ENCODE data around the gene TINCR.

The TINCR gene

GRCh38 chr19:5558101-5558621, 9.6 kb downstream of the TINCR start:
- DNase-seq, result no peak

GRCh38 chr19:5557691-5558090, 10.1 kb downstream of the TINCR start:
- DNase-seq, result no peak

DNA sequence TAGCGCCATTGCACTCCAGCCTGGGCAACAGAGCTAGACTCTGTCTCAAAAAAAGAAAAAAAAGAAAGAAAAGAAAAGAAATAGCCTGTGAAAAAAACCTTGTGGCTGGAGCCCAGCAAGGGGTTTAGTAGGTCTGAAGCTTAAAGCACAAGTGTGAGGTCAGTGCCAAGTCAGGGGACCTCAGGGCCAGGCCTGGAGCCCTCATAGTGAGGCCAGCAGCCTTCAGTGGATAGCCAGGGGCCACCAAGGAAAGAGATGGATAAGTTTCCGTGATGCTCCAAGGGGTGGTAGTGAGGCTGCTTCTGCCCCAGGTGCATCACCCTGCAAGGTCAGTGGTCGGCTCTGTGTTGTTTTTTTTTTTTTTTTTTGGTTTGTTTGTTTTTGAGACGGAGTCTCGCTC, 12.9 kb downstream of the TINCR start:
- no peak for DNase-seq

GRCh38 chr19:5553892-5554291, 13.9 kb downstream of the TINCR start:
- DNase-seq, result no peak

DNA sequence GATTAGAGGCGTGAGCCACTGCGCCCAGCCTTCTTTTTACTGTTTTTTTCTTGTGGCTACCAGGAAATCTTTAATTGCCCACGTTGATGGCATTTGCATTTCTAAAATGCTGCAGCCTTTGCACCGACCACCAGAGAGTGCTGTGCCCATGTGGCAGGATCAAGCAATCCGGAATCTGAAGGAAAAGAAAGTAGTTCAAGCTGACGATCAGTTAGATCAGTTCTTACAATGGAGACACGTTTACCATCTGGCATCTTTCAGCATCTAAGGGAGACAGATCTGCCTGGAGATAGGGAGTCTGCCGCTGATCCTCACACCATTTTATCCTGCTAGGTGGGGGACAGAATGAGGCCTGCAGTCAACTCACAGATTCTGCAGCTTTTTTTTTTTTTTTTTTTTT, 19.9 kb downstream of the TINCR start:
- no peak for DNase-seq

GRCh38 chr19:5545984-5546383, 21.8 kb downstream of the TINCR start:
- DNase-seq, result no peak

DNA sequence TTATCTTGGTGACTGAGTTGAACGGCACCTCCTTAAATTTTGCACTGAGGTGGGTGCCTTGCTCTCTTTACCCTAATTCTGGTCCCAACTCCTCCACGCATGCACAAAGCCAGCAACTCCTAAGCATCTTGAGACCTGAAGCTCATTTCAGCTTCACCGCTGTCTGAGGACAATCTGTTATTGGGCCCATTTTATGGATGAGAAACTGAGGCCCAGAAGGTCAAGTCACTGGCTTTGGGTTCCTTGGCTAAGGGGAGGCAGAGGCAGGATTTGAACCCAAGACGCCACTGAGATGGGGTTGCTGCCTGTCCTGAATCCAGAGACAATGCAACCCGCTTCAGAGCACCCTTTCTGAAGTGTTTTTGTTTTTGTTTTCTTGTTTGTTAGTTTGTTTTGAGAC, 22.7 kb downstream of the TINCR start:
- no peak for DNase-seq

DNA sequence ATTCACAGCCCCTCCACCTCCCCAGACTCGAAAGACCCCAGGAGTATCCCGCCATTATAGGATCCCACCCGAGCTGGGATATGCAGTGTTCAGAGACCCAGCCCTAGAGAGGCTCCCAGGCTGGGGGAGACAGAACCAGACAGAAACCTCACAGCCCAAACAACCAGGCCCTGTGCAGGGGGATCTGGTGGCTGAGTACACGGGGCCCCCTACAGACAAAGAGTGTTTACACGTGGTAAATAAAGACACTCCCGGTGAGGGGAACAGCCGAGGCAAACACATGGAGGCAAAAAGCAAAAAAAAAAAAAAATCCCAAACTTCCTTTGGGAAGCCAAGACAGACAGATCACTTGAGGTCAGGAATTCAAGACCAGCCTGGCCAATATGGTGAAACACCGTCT, 25.1 kb downstream of the TINCR start:
- DNase-seq, result no peak

DNA sequence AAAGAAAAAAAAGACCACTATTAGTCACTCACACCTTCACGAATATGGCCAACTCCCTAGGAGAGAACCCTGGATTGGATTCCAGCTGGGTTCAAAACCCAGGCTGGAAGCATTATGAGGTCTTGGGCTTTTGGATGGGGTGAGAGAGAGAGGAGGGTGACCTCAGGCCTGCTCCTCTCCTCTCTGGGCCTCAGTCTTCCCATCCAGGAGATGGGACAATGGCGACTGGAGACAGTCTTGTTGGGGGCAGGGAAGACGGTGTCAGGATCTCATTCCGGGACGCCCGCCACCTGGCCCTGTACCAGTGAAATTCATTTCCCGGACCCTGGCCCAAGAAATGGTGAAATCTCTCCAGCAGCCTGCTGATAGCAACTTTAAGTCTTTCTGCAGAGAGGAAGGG, 26.3 kb downstream of the TINCR start:
- no peak for DNase-seq

GRCh38 chr19:5540208-5540607, 27.5 kb downstream of the TINCR start:
- DNase-seq, result no peak

- DNase-seq, result no peak
These were observed 29.9 kb downstream of the TINCR start for GRCh38 chr19:5537870-5538269.

GRCh38 chr19:5536982-5537579, 30.7 kb downstream of the TINCR start:
- DNase-seq, result peak; percentile 55

DNA sequence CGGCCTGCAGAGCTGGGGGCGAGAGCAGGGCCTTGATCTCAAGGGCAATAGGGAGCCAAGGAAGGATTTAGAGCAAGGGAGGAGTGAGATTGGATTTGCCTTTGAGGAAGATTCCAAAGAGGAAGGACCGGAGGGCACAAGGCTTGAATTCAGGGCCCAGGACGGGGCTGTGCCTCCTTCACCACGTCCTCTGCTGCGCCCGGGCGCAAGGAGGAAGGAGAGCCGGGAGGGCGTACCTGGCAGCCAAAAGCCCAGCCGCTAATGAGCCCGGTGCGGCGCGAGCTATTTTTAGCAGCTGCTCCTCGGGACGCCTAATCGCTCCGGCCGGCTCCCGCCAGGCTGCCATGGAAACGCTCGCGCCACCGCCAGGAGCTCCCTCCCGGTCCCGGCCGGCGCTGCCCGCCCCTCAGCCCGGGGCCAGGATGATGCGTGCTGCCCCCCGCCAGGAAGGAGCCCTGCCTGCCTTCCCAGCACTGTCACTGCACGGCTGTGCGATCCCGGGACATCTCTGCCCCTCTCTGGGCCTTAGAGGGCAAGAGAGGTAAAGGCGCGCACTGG, 31.3 kb downstream of the TINCR start:
- no peak for DNase-seq

DNA sequence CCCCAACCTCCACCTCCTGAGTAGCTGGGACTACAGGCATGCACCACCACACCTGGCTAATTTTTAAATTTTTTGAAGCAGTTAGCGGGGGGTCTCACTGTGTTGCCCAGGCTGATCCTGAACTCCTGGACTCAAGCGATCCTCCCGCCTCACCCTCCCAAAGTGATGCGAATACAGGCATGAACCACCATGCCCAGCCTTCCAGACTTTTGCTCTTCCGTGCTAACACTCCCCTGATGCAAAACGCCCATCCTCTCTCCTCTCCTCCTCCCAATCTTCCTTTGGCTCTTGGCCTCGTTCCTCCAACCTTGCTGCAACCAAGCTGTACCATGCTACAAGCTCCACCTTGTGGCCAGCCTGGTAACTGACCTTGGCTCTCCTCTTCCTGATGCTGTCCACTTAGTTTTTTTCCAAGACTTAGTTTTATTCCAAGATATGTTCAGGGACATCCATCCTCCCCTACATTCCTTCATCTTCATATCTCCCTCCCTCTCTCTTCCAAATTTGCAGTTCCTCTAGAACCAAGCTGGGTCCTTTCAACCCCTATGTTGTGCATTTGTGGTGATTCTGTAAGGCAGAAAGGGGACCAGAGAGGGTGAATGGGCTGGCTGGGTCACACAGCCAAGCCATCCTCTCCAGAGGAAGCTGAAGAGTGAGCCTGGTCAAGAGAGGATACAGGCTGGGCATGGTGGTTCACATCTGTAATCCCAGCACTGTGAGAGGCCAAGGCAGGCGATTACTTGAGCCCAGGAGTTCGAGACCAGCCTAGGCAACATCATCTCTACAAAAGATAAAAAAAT, 32.8 kb downstream of the TINCR start:
- DNase-seq, result no peak

GRCh38 chr19:5533257-5533656, 34.5 kb downstream of the TINCR start:
- DNase-seq, result no peak

GRCh38 chr19:5530701-5531100, 37.1 kb downstream of the TINCR start:
- no peak for DNase-seq

GRCh38 chr19:5526691-5527090, 41.1 kb downstream of the TINCR start:
- no peak for DNase-seq

DNA sequence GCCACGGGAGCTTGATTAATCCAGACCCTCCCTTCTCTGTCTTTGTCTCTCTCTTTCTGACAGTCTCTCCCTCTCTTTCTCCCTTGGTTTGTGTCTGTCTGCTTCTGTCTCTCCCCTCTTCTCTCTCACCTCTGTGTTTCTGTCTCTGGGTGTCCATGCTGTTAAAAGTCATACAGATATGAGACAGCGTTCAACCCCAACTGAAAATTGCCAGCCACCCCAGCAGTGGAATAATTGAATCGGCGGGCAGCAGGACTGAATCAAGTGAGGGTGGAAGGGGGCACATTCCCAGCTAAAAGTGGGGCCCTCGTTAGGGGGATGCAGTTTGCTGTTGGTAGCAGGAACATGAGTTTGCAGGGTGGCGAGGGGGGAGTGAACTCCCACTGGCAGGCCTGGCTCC, 43.7 kb downstream of the TINCR start:
- no peak for DNase-seq

DNA sequence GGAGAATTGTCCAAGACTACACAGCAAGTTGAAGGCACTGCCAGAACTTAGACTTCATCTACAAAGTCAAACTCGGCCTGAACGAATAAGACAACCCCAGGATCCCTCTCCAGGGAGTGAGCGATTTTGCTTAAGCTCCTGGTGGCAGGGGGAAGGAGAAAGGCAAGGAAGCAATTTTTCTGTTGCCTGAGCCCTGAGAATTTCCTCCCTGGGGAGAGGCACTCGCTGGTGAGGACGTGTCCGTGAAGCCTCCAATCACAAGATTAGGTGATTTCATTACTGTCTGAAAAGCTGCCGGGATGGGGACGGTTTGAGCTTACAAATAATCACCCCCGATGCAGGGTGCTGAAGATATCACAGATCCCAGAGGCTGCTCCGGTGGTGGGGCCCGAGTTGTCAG, 45.6 kb downstream of the TINCR start:
- no peak for DNase-seq

- DNase-seq, result no peak
These were observed 47.3 kb downstream of the TINCR start for GRCh38 chr19:5520501-5520900.

- no peak for DNase-seq
These were observed 48.7 kb downstream of the TINCR start for GRCh38 chr19:5519076-5519475.

- DNase-seq, result no peak
These were observed 52.0 kb downstream of the TINCR start for GRCh38 chr19:5515737-5516136.

DNA sequence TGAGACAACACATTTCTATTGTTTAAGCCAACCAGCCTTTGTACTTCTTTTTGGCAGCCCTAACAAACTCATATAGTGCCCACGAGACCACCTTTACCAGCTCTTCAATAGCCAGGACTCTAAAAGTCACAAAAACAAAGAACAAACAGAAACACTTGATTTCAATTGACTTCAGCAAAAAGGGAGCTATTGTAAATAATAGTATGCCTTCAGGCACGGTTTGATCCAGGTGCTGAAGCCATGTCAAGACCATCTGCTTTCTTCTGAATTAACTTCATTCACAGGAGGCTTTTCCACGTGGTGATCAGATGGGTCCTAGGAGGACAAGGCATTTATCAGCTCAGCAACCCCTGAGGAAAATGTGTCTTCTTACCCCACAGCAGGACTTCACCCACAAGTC, 53.8 kb downstream of the TINCR start:
- DNase-seq, result no peak

DNA sequence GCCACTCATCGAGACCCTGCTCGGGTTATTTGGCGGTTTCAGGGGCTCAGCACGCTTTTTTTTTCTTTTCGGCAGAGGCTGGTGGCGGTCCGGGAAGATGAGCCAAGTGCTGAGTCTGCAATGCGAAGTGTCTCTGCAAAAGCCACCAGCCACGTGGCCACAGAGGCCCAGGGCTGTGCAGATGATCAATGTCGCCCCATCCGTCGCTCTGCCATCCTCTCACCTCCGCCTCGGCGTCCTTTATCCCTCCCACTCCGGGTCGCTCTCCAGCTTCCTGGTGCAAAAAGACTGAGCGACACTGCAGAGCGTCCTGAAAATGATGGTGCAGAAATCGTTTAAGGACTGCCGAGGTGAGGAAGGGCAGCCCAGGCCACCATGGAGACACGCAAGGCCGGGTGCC, 55.0 kb downstream of the TINCR start:
- DNase-seq, result no peak
